GM19240 (cell line): ENCODE data around the gene CSMD2.

Experiments used
- DNase-seq: peaks from one replicate; pipeline ENCODE4 v3.0.0; 2011; ENCODE audit warnings: low spot score; ENCODE audit not compliant: insufficient read length

CSMD2 gene

DNA sequence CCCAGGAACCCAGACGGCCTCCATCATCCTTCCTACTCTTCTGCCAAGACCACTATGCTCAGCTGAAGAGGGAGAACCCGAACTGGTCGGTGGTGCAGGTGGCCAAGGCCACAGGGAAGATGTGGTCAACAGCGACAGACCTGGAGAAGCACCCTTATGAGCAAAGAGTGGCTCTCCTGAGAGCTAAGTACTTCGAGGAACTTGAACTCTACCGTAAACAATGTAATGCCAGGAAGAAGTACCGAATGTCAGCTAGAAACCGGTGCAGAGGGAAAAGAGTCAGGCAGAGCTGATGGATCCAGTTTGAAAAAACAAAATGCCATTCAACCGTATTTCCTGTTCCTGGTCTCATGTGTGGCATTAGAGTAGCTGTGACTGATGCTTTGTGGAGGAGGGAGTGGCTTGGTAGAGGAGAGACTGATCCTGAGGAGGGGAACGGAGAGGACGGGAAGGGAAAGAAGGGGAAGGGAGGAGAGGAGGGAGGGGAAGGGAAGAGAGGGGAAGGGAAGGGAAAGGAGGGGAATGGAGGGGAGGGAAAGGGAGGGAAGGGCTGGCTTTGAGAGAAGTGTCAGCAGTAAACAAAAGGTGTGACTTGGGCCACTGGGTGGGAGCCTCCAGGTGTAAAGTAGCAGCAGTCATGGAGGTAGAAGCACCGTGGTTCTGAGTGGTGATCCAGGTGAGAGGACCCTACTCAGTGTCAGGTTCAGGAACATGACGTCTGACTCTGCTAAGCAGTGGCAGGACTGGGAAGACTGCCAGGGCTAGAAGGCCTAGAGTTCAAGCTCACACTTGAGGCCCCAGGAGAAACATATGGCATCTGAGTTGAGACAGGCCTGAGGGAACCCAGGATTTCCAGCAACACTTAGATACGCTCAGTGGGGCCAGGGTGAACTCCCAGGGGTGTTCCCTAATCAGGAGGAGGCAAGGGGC, 300.3 kb downstream of the CSMD2 start:
- DNase-seq: no peak

DNA sequence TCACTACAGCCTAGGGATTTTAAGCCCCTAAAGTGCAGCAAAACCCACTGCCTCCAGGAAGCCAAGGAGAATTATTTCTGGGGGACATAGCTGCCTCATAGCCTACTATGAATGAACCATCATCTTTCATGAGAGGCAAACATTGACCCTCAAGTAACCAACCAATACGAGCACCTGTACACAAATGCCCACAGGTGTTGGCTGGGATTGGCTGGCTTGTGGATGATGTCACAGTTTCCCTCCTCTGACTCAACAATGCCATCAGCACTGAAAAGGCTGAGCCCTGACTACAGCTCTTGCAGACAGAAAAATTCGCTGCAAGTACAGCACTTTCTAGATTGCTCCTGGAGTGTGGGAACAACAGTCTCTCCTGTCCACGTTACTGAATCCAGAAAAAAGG, 301.3 kb downstream of the CSMD2 start, which contains the start of gene HMGB4:
Gene HMGB4, plus strand, starts transcription at position 301 of the 400 bp plus-strand sequence. CDS start 113 bp downstream, outside the sequence.
- DNase-seq: no peak

DNA sequence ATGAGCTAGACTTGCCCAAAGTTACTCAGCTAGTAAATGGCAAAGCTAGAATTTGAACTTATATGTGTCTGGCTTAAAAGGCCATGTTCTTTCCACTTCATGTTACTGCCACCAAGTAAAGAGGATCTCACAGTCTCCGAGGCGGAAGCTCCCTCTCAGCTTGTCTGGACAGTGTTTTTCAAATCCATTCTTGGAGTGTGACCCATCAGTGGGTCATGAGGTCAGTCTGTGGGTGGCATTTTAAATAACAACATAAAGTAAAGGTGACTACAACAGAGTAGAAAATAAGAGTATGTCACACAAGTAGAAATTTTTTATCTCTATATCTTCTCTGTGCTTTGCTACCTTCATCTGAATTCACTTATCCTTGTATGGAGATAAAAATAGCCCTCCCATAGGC, 304.4 kb downstream of the CSMD2 start:
- DNase-seq: no peak

DNA sequence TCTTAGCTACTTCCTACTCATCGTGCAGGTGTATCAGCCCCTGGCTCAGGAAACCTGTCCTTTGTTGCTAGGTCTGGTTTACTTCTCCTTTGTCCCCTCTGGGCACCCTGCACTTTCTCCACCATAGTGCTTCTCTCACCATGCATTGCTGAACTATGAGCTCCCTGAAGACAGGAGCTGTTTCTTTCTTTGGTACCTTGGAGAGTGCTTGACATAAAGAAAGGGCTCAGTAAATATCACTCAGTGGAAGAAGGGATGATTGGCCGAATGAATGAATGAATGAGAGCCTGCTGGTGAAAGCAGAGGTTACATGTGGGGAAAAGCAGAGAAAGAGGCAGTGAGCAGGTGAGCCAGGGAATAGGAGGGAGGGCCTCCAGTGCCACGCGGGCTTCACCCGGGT, 310.9 kb downstream of the CSMD2 start:
- DNase-seq: no peak

DNA sequence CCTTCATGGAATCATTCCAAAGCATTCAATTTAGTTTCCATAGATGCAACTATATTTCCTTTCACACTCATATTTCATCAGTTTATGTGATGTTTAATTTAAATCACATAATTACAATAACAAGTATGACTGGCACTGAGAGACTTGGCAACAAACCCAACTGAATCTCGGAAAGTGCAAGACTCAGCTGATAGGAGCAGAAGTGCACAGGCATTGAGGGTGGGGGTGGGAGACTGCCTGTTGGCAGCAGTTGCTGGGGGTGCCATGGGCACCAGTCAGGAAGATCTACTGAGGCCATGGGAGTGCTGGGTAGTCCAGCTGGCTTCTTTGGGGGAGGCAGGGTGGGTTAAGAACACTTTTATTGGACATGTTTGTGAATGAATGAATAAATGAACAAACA, 311.6 kb downstream of the CSMD2 start:
- no peak for DNase-seq

- DNase-seq: no peak
These were observed 312.3 kb downstream of the CSMD2 start for GRCh38 chr1:33852711-33853110.

DNA sequence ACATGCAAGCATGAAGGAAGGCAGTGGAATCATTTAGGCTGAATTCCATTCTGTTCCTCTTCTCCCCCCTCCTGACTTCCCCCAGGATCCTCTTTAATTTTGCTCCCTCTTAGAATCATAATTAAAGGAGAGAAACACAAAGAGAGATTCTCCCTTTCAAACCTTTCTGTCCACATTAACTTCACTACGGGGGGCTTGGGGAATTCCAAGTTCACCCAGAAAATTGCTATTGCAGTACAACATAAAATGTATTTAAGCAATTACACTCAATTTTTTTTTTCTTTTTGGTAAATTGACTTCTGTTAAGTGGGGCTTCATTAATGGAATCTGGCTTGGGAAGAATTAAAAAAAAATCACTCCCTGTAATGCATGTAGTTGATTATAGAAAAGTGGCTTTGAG, 314.5 kb downstream of the CSMD2 start:
- DNase-seq: no peak

DNA sequence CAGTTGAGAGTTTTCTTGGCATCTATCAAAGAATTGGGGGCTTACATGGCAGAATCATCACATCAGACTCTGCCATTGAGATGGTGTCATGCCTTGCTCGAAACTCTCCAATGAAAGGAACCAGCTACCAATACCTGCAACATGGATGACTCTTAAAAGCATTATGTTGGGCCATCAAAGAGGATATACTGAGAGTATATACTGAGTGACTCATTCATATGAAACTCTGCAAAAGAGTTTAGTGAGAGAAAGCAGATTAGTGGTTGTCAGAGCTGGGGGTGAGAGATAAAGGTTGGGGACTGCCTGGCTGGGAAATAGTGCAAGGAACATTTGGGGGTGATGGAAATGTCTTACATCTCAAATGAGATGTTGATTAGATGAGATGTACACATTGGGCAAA, 315.8 kb downstream of the CSMD2 start:
- no peak for DNase-seq

GRCh38 chr1:33848205-33848937, 316.7 kb downstream of the CSMD2 start:
- no peak for DNase-seq

- no peak for DNase-seq
These were observed 318.2 kb downstream of the CSMD2 start for GRCh38 chr1:33846861-33847260.

GRCh38 chr1:33844166-33844565, 320.9 kb downstream of the CSMD2 start:
- no peak for DNase-seq

- DNase-seq: no peak
These were observed 322.7 kb downstream of the CSMD2 start for GRCh38 chr1:33842348-33842747.

GRCh38 chr1:33841494-33841893, 323.5 kb downstream of the CSMD2 start:
- DNase-seq: no peak

DNA sequence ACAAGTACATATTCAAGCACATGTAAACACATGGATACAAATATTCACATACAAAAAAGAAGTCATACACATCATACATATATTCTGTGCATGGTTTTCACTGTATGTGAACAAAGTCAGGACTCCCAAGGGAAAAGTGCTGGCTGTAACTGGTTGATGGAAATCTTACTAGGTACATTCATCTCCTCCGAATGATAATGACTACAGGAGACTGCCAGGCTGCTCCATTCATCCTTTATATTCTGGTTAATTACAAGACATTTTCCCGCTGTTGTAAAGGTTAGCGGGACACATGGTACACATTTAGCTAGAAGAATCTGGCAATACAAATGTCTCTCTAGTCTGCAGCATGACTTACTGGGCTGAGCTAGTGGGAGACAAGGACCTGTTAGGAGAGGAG, 327.4 kb downstream of the CSMD2 start:
- DNase-seq: no peak

- no peak for DNase-seq
These were observed 328.1 kb downstream of the CSMD2 start for GRCh38 chr1:33836911-33837310.

DNA sequence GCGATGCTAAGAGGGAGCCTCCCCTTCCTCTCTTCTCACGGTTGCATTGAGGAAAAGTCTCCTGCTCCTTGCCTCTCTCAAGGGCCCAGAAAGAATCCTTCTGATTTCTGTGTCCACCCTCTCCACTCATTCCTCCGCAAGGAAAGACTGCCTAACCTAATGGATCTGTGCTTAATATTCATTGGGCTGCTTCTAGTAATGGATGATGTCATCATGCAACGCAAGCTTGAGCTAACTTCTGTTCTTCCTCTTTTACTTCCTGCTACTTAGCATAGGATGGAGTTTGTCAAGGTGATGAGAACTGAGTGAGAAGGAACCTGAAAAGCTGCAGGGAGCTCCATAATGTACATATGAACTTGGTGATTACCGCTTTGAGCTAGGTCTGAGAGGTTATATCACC, 336.4 kb downstream of the CSMD2 start:
- DNase-seq: no peak

- no peak for DNase-seq
These were observed 337.0 kb downstream of the CSMD2 start for GRCh38 chr1:33828059-33828458.

- DNase-seq: no peak
These were observed 338.3 kb downstream of the CSMD2 start for GRCh38 chr1:33826711-33827110.

DNA sequence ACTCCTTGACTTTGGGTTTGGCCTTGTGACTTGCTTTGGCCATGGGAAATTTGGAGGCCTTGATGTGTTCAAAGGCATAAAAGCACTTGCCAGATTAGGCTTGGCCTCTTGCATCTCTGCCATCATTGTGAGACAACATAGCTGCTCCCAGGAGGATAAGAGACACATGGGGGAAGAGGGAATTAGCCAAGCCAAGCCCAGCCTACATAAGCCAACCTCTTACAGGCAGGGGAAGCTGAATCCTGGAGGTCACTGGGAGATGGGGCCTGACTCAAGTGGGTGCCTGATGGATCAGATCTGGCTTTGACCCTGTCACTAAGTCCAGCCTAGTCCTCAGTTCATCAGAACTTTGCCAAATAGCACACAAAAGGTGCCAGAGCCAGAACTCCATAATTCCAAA, 338.7 kb downstream of the CSMD2 start:
- DNase-seq: no peak

- no peak for DNase-seq
These were observed 339.5 kb downstream of the CSMD2 start for GRCh38 chr1:33825506-33825905.

GRCh38 chr1:33824971-33825370, 340.1 kb downstream of the CSMD2 start:
- no peak for DNase-seq

DNA sequence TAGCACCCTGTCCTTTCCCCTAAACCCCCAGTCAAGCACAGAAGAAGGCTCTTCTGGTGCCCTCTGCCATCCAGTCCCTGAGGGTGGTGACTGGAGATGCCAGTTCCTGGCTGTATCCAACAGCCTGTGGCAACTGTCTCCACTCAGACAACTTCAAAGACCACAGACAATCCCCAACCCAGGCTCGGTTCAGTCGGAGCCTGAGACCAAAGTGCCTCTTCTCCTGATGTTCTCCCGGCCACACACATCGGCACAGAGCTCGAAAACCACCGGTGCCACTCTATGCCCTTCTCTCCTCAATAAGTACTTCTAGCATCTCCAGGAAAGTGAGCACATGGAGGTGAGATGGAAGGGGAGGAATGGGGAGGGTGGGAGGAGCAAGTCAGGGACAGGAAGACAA, 340.7 kb downstream of the CSMD2 start:
- DNase-seq: no peak

DNA sequence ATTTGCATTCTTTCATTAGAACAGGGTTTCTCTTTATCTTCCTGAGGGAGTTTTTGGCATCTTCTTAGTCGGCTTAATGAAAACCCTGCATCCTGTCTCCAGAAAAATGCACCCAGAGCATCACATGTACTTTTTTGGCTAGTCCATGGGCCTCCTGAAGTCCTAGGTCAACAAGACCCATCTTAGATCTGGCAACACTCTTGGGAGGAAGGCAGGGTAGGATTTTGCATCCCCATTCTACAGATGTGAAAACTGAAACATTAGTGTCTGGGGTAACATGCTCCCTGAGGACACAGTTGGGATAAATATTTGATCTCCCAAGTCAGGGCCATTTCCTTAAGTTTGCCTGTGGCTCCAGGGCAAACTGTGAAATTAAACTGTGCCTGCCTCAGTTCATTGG, 341.2 kb downstream of the CSMD2 start:
- no peak for DNase-seq
